ENCODE measurements around the gene ADCY9. TPM values are rescaled to one million over a fixed set of nuclear protein-coding genes. Genes with fewer than 3 reads are reported as not detected.
"Not testable (repeated sequence)": the region's sequence is repeated elsewhere in the genome, so short reads cannot be mapped to it uniquely, and the experiment has no call there.

ADCY9 gene
- total RNA-seq, 1 donor from 2014 or later = 43.2 TPM

DNA sequence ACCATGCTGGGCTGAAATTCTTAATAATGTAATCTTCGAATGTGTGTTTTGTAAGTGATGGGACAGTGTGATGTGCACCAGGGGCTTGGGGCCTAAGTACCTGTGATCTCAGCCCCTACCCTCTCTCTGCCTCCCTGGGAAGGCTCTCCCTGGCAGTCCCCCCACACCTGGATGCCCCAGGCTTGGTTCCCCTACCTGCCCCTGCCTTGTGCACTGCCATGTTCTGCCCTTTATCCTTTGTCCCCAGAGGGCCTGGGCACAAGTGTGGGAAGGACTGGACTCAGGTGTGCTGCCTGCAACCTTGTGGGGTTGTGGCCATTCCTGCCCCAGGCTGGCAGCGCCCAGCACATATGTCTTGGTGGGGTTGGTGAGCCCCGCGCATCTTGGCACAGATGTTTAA lies 180.3 kb downstream of the ADCY9 start:
- DNase-seq (peak; percentile 31), ATAC-seq (no peak)
- TF ChIP-seq, protein P1, sequence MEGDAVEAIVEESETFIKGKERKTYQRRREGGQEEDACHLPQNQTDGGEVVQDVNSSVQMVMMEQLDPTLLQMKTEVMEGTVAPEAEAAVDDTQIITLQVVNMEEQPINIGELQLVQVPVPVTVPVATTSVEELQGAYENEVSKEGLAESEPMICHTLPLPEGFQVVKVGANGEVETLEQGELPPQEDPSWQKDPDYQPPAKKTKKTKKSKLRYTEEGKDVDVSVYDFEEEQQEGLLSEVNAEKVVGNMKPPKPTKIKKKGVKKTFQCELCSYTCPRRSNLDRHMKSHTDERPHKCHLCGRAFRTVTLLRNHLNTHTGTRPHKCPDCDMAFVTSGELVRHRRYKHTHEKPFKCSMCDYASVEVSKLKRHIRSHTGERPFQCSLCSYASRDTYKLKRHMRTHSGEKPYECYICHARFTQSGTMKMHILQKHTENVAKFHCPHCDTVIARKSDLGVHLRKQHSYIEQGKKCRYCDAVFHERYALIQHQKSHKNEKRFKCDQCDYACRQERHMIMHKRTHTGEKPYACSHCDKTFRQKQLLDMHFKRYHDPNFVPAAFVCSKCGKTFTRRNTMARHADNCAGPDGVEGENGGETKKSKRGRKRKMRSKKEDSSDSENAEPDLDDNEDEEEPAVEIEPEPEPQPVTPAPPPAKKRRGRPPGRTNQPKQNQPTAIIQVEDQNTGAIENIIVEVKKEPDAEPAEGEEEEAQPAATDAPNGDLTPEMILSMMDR (IDR thresholded peaks at IDR 0.05) = no peak
- Histone ChIP-seq H3K27ac (no peak overlapping the region), H3K36me3 (no peaks in the 10 kb centered on the region), H3K4me3 (no peak overlapping the region), H3K27me3 (ENCODE audit: low read depth) (no peaks in the 10 kb centered on the region), H3K4me1 (peaks cover 12% of the 10 kb centered on the region), H3K9me3 (no peaks in the 10 kb centered on the region)
- intact Hi-C loops (cut with DNase I) = no loop called here

DNA sequence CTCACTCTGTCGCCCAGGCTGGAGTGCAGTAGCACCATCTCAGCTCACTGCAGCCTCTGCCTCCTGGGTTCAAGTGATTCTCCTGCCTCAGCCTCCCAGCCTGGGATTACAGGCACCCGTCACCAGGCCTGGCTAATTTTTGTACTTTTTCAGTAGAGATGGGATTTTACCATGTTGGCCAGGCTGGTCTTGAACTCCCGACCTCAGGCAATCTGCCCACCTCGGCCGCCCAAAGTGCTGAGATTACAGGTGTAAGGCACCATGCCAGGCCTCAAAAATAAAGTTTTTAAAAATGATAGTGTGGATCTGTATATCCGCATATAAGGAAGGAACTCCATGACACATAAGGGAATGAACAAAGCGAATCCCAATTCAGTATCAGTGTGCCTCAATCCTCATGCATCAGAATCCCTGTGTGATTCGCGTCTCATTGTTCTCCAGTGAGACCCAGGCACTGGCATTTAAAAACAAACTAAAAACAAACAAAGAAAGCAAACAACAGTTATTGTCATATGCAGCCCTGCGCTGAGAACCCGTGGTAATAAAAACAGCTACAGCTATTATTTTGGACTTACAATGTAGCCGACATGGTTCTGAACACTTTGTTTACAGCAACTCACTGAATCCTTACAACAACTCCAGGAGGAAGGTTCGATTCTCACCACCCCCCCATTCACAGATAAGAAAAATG lies 181.6 kb downstream of the ADCY9 start:
- H3K9me3 ChIP-seq = no peaks in the 10 kb centered on the region
- H3K27me3 ChIP-seq (ENCODE audit: low read depth) = no peaks in the 10 kb centered on the region
- H3K4me3 ChIP-seq = no peak overlapping the region
- peak; percentile 7 for DNase-seq
- intact Hi-C loops (cut with DNase I) = no loop called here
- H3K27ac ChIP-seq = no peak overlapping the region
- TF ChIP-seq, protein P1 (IDR thresholded peaks at IDR 0.05) = no peak
- H3K36me3 ChIP-seq = no peaks in the 10 kb centered on the region
- H3K4me1 ChIP-seq = peaks cover 11% of the 10 kb centered on the region
- no peak for ATAC-seq

DNA sequence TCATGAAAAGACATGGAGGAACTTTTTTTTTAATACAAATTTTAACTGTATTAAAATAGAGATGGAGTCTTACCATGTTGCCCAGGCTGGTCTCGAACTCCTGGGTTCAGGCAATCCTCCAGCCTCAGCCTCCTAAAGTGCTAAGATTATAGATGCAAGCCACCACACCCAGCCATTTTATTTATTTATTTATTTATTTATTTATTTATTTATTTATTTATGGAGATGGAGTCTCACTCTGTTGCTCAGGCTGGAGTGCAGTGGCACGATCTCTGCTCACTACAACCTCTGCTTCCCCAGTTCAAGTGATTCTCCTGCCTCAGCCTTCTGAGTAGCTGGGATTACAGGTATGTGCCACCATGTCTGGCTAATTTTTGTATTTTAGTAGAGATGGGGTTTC lies 189.1 kb downstream of the ADCY9 start:
- H3K4me1 ChIP-seq; intact Hi-C loops (cut with DNase I); H3K9me3 ChIP-seq; H3K36me3 ChIP-seq; H3K27ac ChIP-seq; H3K27me3 ChIP-seq (ENCODE audit: low read depth); ATAC-seq; DNase-seq; H3K4me3 ChIP-seq: not testable (repeated sequence)

DNA sequence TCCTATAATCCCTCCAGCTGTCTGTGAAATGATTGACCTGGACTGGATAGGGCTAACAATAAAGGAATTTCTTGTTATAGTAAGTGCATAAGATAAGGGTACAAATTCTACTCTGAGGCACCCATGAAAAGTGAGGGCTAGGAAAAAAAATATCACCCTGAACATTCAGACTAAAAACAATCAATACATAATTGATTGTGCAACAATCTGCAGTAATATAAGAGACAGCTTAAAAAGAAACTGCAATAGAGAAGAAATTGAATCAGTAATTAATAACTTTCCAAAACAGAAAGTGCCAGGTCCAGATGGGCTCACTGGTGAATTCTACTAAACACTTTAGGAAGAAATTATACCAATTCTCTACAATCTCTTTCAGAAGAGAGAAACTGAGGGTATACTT lies 191.5 kb downstream of the ADCY9 start:
- intact Hi-C loops (cut with DNase I) = no loop called here
- H3K4me3 ChIP-seq = no peak overlapping the region
- no peak for ATAC-seq

DNA sequence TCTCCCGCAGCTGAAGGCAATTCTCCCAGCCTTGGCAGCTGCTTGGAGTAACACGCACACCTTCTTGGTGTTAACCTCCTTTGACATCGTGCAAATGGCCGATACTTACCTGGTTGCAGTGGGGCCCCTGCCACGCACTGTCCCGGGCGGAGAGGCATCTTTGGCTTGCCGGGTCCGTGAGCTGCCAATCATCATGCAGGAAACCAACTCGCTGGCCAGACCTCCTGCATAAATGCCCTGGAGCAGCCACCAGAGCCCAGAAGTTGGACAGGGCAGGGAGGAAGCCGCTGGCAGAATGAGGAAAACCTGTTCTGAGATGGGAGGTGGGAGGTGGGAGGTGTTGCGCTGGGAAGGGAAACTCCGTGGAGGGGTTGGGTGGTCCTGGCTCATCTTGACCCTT lies 194.0 kb downstream of the ADCY9 start:
- DNase-seq (peak; percentile 15), ATAC-seq (no peak)
- Histone ChIP-seq H3K9me3 (peaks cover 5% of the 10 kb centered on the region), H3K4me1 (no peaks in the 10 kb centered on the region), H3K27ac (no peak overlapping the region), H3K4me3 (no peak overlapping the region), H3K27me3 (ENCODE audit: low read depth) (no peaks in the 10 kb centered on the region), H3K36me3 (no peaks in the 10 kb centered on the region)
- TF ChIP-seq, protein P1 (IDR thresholded peaks at IDR 0.05) = no peak
- intact Hi-C loops (cut with DNase I) = no loop called here

More for the DNA sequence above, 191.5 kb downstream of the ADCY9 start:
- TF ChIP-seq, protein P1 (IDR thresholded peaks at IDR 0.05) = no peak
- Histone ChIP-seq H3K27ac (no peak overlapping the region), H3K36me3 (no peaks in the 10 kb centered on the region), H3K27me3 (ENCODE audit: low read depth) (no peaks in the 10 kb centered on the region), H3K9me3 (no peaks in the 10 kb centered on the region), H3K4me1 (no peaks in the 10 kb centered on the region)
- no peak for DNase-seq

DNA sequence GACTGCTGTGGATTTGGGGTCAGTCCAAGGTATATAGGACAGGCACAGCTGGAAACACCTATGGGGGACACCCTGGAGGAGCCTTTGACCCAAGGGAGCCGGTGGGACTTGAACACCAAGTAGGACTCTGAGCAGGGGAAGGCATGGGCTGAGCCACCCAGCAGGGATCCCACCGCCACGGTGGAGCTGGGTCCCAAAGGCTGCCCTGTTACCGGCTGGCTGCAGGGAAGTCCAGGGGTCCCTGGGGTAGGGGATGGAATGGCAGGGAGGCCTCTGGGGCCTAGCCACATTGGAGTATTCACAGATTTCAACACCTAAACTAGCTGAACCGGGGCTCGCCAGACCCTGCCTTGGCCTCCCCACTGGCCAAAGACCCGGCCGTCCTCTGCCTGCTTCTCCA lies 196.0 kb downstream of the ADCY9 start:
- peak; percentile 24 for DNase-seq
- TF ChIP-seq, protein P1 (IDR thresholded peaks at IDR 0.05) = no peak
- Histone ChIP-seq H3K4me1 (no peaks in the 10 kb centered on the region), H3K4me3 (no peak overlapping the region), H3K36me3 (no peaks in the 10 kb centered on the region), H3K9me3 (peaks cover 5% of the 10 kb centered on the region), H3K27ac (no peak overlapping the region), H3K27me3 (ENCODE audit: low read depth) (no peaks in the 10 kb centered on the region)
- intact Hi-C loops (cut with DNase I) = no loop called here
- no peak for ATAC-seq
